Measurements from ENCODE around the gene ARNT2. TPM values are rescaled to one million over a fixed set of nuclear protein-coding genes. Genes with fewer than 3 reads are reported as not detected.
A peak's percentile ranks its signal among the peaks of the same experiment; 100 is the strongest.
"Not testable (repeated sequence)": the region's sequence is repeated elsewhere in the genome, so short reads cannot be mapped to it uniquely, and the experiment has no call there.

The ARNT2 gene
- total RNA-seq, 6 experiments from 2014 or later: 2.4 to 16.6 (median 15.5) TPM

GRCh38 chr15:80506286-80506893, 102.2 kb downstream of the ARNT2 start:
- TF ChIP-seq, protein P1, sequence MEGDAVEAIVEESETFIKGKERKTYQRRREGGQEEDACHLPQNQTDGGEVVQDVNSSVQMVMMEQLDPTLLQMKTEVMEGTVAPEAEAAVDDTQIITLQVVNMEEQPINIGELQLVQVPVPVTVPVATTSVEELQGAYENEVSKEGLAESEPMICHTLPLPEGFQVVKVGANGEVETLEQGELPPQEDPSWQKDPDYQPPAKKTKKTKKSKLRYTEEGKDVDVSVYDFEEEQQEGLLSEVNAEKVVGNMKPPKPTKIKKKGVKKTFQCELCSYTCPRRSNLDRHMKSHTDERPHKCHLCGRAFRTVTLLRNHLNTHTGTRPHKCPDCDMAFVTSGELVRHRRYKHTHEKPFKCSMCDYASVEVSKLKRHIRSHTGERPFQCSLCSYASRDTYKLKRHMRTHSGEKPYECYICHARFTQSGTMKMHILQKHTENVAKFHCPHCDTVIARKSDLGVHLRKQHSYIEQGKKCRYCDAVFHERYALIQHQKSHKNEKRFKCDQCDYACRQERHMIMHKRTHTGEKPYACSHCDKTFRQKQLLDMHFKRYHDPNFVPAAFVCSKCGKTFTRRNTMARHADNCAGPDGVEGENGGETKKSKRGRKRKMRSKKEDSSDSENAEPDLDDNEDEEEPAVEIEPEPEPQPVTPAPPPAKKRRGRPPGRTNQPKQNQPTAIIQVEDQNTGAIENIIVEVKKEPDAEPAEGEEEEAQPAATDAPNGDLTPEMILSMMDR (IDR thresholded peaks at IDR 0.05): no peak
- Mint-ChIP-seq H3K4me1 (ENCODE audit: low read depth) (peaks cover 25% of the 10 kb centered on the region), H3K27ac (no peak overlapping the region), H3K27me3 (ENCODE audit: insufficient read depth) (peaks cover 2% of the 10 kb centered on the region), H3K9me3 (peaks cover 4% of the 10 kb centered on the region; the same call in 1 of the 2 replicates), H3K36me3 (ENCODE audit: low read depth) (peaks cover 10% of the 10 kb centered on the region), H3K4me3 (no peak overlapping the region)
- no peak for DNase-seq

DNA sequence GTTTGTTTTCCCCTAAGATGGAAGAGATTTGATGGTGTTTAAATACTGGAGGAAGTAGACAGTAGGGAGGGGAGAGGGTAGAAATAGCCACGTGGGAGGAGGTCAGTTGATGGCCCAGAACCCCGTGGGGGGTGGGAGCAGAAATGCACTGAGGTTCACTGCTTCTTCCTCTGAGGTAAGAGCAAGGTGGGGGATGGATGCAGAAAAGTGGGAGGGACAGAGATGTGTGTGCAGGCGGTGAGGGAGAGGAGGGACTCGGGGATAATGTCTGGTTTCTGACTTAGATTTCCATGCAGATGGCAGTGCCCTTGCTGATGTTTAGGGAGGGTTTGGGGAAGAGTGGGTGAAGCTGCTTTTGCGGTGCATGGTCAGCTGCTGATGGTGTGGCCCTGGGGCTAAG, 102.9 kb downstream of the ARNT2 start:
- peaks cover 20% of the 10 kb centered on the region for H3K4me1 Mint-ChIP-seq (ENCODE audit: low read depth)
- TF ChIP-seq, protein P1 (IDR thresholded peaks at IDR 0.05): no peak
- peaks cover 2% of the 10 kb centered on the region for H3K27me3 Mint-ChIP-seq (ENCODE audit: insufficient read depth)
- no peak overlapping the region for H3K4me3 Mint-ChIP-seq
- peaks cover 4% of the 10 kb centered on the region; the same call in 1 of the 2 replicates for H3K9me3 Mint-ChIP-seq
- DNase-seq: no peak
- peaks cover 10% of the 10 kb centered on the region for H3K36me3 Mint-ChIP-seq (ENCODE audit: low read depth)
- H3K27ac Mint-ChIP-seq: no peak overlapping the region

- peaks cover 4% of the 10 kb centered on the region; the same call in 1 of the 2 replicates for H3K9me3 Mint-ChIP-seq
- H3K27me3 Mint-ChIP-seq (ENCODE audit: insufficient read depth): peaks cover 2% of the 10 kb centered on the region
- peak; percentile 80 for DNase-seq
- H3K27ac Mint-ChIP-seq: no peak overlapping the region
- peaks cover 10% of the 10 kb centered on the region for H3K36me3 Mint-ChIP-seq (ENCODE audit: low read depth)
- TF ChIP-seq, protein P1 (IDR thresholded peaks at IDR 0.05): no peak
- peaks cover 18% of the 10 kb centered on the region for H3K4me1 Mint-ChIP-seq (ENCODE audit: low read depth)
- no peak overlapping the region for H3K4me3 Mint-ChIP-seq
These were observed 103.6 kb downstream of the ARNT2 start for GRCh38 chr15:80507638-80508316.

- peaks cover 25% of the 10 kb centered on the region for H3K4me1 Mint-ChIP-seq (ENCODE audit: low read depth)
- no peak for DNase-seq
- TF ChIP-seq, protein P1 (IDR thresholded peaks at IDR 0.05): no peak
- H3K27ac Mint-ChIP-seq: no peak overlapping the region
- H3K9me3 Mint-ChIP-seq: peaks cover 4% of the 10 kb centered on the region; the same call in 1 of the 2 replicates
- H3K36me3 Mint-ChIP-seq (ENCODE audit: low read depth): peaks cover 10% of the 10 kb centered on the region
- H3K27me3 Mint-ChIP-seq (ENCODE audit: insufficient read depth): peaks cover 2% of the 10 kb centered on the region
- no peak overlapping the region for H3K4me3 Mint-ChIP-seq
These were observed 104.6 kb downstream of the ARNT2 start for GRCh38 chr15:80508783-80509182.

DNA sequence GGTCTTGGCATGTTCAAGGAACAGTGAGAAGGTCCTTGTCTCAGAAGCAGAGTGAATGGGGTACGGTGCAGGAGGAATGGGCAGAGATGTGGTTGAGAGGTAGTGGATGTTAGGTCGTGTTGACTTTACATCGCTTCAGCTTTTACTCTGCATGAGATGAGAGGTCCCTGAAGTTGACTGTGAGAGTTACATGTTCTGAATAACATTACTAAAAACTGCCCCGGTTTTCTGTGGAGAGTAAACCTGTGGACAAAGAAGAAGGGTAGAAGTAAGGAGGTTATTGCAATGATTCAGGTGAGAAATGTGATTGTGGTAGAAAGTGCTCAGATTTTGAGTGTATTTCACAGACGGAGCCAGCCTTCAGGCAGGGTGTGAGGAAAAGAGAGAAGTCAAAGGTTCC, 105.6 kb downstream of the ARNT2 start:
- no peak for DNase-seq
- Mint-ChIP-seq H3K4me3 (no peak overlapping the region; the same call in 1 of the 2 replicates), H3K36me3 (ENCODE audit: low read depth) (peaks cover 10% of the 10 kb centered on the region), H3K4me1 (ENCODE audit: low read depth) (peaks cover 32% of the 10 kb centered on the region), H3K9me3 (peaks cover 4% of the 10 kb centered on the region; the same call in 1 of the 2 replicates), H3K27me3 (ENCODE audit: insufficient read depth) (peaks cover 2% of the 10 kb centered on the region), H3K27ac (no peak overlapping the region)
- TF ChIP-seq, protein P1 (IDR thresholded peaks at IDR 0.05): no peak

DNA sequence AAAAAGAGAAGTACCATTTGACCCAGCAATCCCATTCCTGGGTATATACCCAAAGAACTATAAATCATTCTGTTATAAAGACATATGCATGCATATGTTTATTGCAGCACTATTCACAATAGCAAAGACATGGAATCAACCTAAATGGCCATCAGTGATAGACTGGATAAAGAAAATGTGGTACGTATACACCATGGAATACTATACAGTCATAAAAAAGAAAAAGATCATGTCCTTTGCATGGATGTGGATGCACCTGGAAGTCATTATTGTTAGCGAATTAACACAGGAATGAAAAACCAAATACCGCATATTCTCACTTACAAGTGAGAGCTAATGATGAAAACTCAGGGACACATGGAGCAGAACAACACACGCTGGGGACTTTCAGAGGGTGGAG, 106.8 kb downstream of the ARNT2 start:
- not testable (repeated sequence) for DNase-seq; H3K4me3 Mint-ChIP-seq; H3K27me3 Mint-ChIP-seq (ENCODE audit: insufficient read depth); H3K9me3 Mint-ChIP-seq; H3K27ac Mint-ChIP-seq
- Mint-ChIP-seq H3K4me1 (ENCODE audit: low read depth) (peaks cover 38% of the 10 kb centered on the region), H3K36me3 (ENCODE audit: low read depth) (peaks cover 18% of the 10 kb centered on the region)

Measured in HFFc6 (cell line).